GM21723 (cell line): Measurements from ENCODE around the gene C4B.
"Not testable (repeated sequence)": the region's sequence is repeated elsewhere in the genome, so short reads cannot be mapped to it uniquely, and the experiment has no call there.

Experiments used
- ATAC-seq: cut with Tn5 transposase; IDR thresholded peaks from one replicate; pipeline ENCODE4 v1.9.1; 2021; ENCODE audit warnings: mild to moderate bottlenecking, moderate library complexity; ENCODE audit not compliant: unreplicated experiment

The C4B gene

GRCh38 chr6:32014547-32014946, at the start of gene C4B:
Gene C4B (plus strand): TSS chr6:32014795. CDS start chr6:32014846, 51 bp downstream.
- ATAC-seq: not testable (repeated sequence)

GRCh38 chr6:31965700-31966099, 48.9 kb upstream of the C4B start:
- ATAC-seq: no peak

- no peak for ATAC-seq
Measured at GRCh38 chr6:31966506-31966905, 48.1 kb upstream of the C4B start.

- no peak for ATAC-seq
Measured at GRCh38 chr6:31966997-31967925, 47.3 kb upstream of the C4B start.

DNA sequence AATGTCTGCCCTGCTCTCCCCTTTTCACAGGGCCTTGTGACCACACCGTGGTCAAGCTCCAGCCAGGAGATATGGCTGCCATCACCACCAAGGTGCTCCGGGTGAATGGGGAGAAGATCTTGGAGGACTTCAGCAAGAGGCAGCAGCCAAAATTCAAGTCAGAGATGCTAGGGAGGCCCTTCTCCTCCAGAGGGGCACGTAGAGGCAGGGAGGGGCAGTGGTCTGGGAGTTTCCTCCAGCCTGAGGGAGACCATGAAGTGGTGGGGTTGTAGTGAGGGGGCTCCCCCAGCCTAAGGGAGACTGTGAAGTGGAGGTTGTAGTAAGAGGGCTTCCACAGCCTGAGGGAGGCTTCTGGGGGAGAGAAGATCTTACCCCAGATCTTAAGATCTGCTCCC, 46.7 kb upstream of the C4B start:
- no peak for ATAC-seq

DNA sequence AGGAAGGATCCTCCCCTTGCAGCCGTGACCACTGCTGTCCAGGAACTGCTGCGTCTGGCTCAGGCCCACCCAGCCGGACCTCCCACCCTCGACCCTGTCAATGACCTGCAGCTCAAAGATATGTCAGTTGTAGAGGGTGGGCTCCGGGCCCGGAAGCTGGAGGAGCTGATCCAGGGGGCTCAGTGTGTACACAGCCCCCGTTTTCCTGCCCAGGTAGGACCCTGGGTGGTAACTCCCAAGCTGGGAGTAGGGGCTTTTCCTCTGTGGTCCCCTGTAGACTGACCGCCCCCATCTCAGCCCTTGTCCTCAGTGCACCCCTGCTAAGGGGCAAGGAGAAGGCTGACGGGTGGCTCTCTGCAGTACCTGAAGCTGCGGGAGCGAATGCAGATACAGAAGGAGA, 46.3 kb upstream of the C4B start:
- no peak for ATAC-seq

DNA sequence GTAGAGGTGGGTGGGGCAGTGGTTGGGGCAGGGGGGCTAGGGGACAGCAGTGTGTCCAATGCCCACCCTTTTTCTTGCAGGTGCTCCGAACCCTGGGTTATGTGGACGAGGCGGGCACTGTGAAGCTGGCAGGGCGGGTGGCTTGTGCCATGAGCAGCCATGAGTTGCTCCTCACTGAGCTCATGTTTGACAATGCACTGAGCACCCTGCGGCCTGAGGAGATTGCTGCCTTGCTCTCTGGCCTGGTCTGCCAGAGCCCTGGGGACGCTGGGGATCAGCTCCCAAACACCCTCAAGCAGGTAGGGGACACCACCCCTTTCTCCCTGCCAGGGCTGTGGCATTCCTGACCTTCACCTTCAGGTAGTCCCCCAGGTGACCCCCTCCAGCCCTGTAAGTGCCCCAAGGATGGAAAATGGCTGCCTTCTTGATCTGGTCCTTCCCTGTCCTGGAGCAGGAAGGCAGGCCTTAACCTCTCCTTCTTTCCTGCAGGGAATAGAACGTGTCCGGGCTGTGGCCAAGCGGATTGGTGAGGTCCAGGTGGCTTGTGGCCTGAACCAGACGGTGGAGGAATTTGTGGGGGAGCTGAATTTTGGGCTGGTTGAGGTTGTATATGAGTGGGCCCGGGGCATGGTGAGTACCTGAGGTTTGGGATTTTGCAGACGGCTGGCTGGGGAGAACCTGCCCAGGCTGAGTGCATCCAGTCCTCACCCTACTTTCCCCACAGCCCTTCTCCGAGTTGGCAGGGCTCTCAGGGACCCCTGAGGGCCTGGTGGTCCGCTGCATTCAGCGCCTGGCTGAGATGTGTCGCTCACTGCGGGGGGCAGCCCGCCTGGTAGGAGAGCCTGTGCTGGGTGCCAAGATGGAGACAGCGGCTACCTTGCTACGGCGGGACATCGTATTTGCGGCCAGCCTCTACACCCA, 45.5 kb upstream of the C4B start:
- no peak for ATAC-seq

DNA sequence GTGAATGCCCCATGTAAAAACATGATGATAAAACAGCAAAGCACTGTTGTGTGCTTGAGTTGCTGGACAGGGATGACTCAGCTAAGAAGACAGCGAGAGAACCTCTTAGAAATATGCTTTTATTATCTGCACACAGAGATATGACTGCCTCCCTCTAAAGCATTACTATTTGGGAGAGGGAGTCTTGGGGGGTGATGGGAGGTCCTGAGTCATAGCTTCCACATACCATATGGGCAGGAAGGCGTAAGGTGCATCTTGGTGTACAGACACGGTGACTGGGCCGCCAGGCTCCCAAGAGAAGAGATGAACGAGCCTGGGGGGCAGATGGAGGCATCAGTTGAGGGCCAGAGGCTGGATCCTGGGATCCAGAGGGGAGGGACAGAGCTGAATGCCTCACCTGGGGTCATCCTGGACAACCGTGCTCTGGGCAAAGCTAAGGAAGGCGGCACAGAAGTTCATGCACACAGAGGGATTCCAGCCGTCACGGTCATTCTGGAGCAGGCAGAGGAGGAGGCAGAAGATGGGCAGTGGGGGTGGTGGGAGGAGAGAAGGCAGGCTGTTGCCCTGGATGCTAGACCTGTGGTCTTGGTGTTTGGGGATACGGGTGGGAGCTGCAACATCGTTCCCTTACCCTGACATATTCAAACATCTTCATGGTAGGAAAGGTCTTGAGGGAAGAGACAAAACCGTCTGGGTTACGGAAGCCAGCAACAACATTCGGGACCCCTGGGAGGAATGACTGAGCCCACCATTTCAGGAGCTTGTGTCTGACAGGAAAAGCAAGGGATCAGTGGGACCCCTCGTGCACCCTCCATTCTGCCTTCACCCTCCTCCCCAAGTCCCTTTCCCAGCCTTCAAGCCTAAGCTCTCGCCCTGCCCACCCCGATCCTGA, 44.6 kb upstream of the C4B start:
- no peak for ATAC-seq

- no peak for ATAC-seq
Measured at GRCh38 chr6:31970604-31971271, 43.9 kb upstream of the C4B start.

GRCh38 chr6:31971279-31971992, 43.2 kb upstream of the C4B start:
- ATAC-seq: no peak

DNA sequence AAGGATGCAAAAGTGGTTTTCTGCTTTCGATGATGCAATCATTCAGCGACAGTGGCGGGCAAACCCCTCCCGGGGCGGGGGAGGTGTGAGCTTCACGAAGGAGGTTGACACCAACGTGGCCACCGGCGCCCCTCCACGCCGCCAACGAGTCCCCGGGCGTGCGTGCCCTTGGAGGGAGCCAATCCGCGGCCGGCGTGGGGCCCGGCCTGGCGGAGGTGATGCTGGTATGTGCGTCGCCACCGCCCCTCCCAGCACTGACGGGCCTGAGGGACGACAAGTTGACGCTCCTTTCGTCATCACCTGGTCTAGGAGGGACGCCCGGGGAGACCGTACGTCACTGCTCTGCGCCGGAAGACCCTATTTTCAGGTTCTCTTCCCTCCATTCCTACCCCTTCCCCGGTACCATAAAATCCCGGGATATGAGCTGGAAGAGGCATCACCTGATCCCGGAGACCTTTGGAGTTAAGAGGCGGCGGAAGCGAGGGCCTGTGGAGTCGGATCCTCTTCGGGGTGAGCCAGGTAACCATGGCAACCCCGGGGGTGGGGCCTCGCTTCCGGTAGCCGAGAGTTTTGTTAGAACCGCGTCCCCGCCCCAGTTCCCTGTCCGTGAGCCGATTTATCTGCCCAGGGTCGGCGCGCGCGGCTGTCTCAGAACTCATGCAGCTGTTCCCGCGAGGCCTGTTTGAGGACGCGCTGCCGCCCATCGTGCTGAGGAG, 42.4 kb upstream of the C4B start, which contains the start of gene DXO:
Gene DXO, minus strand, starts transcription at position 146 of the 716 bp plus-strand sequence. CDS start 463 bp downstream, outside the sequence.
- peak; percentile 82 for ATAC-seq

- no peak for ATAC-seq
Measured at GRCh38 chr6:31972709-31973350, 41.8 kb upstream of the C4B start.

GRCh38 chr6:31976065-31976464, 38.5 kb upstream of the C4B start:
- not testable (repeated sequence) for ATAC-seq

DNA sequence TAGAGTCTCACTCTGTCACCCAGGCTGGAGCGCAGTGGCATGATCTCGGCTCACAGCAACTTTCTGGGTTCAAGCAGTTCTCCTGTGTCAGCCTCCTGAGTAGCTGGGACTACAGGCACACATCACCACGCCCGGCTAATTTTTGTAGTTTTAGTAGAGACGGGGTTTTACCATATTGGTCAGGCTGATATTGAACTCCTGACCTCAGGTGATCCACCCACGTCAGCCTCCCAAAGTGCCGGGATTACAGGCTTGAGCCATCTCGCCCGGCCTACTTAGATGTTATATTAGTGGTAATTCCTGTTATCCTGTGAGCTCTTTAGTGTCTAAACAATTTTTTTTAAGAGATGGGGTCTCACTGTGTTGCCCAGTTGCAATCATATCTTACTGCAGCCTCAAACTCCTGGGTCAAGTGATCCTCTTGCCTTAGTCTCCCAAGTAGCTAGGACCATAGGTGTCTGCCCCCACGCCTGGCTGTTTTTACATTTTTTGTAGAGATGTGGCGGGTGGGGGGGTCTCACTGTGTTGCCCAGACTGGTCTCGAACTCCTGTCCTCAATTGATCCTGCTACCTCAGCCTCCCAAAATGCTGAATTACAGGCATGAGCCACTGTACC, 36.7 kb upstream of the C4B start:
- ATAC-seq: no peak

DNA sequence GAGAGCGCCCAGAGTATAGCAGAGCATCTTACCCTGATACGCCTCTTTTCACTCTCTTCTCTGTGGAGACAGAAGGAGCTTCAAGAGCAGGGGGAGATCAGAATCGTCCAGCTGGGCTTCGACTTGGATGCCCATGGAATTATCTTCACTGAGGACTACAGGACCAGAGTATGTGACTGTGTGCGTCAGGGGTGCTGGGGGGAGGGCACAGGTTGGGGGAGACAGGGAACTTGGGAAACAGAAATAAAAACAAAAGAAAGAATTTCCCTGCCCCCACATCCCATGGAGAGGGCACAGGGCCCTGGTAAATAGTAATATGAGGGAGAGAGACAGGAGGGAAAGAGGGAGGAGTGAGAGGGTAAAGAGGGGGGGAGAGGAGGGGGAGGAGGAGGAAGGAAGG, 35.8 kb upstream of the C4B start:
- ATAC-seq: no peak

GRCh38 chr6:31979238-31979898, 35.2 kb upstream of the C4B start:
- no peak for ATAC-seq

- ATAC-seq: not testable (repeated sequence)
Measured at GRCh38 chr6:31980195-31980876, 34.3 kb upstream of the C4B start.
